Measurements from ENCODE around the gene RB1. TPM values are rescaled to one million over a fixed set of nuclear protein-coding genes. Genes with fewer than 3 reads are reported as not detected.

RB1 gene
- total and polyA plus RNA-seq, 2 experiments from 2014 or later: 19.5 to 22.3 TPM

DNA sequence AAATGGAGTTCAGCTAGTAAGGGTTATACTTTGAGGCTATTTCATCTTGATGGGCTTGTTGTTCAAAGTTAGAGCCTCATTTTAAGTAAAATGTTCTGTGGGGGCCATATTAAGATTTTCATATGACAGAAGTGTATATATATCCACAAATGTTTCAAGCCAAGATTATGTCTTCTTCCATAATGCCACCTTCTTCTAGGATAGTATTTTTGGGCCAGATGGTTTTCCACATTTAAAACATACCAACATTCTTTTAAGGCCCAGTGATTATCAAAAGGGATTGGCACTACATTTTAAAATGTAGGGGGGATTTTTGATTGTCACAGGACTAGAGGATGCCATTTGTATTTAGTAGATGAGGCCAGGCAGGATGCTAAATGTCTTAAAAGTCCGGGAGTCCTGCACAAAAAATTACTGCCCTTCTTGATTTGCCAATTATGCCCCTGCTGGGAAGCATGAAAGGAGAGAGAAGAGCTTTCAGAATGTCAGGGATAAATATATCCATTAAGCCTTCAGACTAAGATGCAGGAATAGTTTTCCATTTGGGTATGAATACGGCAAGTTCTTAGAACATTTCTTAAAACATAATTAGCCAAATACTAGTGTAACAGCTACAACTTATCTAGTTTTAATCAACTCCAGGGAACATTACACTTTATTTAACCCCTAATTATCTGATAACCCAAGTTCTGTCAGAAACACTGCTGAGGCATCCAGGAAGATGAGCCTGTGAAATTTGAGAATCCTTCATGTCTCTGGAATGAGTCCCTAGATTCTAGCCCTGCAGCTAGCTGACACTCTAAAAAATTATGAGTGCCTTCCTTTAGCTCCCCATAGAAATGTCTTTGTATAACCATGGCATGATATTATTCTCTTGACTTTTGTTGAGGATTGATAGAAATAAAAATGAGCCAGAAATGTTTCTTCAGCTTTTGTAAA, 36.6 kb upstream of the RB1 start (continued):
- TF ChIP-seq, protein P1, sequence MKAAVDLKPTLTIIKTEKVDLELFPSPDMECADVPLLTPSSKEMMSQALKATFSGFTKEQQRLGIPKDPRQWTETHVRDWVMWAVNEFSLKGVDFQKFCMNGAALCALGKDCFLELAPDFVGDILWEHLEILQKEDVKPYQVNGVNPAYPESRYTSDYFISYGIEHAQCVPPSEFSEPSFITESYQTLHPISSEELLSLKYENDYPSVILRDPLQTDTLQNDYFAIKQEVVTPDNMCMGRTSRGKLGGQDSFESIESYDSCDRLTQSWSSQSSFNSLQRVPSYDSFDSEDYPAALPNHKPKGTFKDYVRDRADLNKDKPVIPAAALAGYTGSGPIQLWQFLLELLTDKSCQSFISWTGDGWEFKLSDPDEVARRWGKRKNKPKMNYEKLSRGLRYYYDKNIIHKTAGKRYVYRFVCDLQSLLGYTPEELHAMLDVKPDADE (IDR thresholded peaks at IDR 0.05): no peak

- no peak for TF ChIP-seq CTCF (conservative IDR thresholded peaks at IDR 0.05; ENCODE audit: low read depth in 2 of 2)
- no peak for TF ChIP-seq CREB1 (CRISPR knock-in tag; IDR thresholded peaks at IDR 0.05; ENCODE audit: low read depth)
- TF ChIP-seq POLR2AphosphoS5 (IDR thresholded peaks at IDR 0.05; ENCODE audit: low read depth): no peak
- TF ChIP-seq STAT1 (IDR thresholded peaks at IDR 0.05; ENCODE audit: unreplicated experiment): no peak
- no peak for TF ChIP-seq EZH2phosphoT487 (IDR thresholded peaks at IDR 0.05; ENCODE audit: unreplicated experiment)
- TF ChIP-seq, protein P2, sequence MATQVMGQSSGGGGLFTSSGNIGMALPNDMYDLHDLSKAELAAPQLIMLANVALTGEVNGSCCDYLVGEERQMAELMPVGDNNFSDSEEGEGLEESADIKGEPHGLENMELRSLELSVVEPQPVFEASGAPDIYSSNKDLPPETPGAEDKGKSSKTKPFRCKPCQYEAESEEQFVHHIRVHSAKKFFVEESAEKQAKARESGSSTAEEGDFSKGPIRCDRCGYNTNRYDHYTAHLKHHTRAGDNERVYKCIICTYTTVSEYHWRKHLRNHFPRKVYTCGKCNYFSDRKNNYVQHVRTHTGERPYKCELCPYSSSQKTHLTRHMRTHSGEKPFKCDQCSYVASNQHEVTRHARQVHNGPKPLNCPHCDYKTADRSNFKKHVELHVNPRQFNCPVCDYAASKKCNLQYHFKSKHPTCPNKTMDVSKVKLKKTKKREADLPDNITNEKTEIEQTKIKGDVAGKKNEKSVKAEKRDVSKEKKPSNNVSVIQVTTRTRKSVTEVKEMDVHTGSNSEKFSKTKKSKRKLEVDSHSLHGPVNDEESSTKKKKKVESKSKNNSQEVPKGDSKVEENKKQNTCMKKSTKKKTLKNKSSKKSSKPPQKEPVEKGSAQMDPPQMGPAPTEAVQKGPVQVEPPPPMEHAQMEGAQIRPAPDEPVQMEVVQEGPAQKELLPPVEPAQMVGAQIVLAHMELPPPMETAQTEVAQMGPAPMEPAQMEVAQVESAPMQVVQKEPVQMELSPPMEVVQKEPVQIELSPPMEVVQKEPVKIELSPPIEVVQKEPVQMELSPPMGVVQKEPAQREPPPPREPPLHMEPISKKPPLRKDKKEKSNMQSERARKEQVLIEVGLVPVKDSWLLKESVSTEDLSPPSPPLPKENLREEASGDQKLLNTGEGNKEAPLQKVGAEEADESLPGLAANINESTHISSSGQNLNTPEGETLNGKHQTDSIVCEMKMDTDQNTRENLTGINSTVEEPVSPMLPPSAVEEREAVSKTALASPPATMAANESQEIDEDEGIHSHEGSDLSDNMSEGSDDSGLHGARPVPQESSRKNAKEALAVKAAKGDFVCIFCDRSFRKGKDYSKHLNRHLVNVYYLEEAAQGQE (IDR thresholded peaks at IDR 0.05; ENCODE audit: unreplicated experiment): no peak
- H3F3A ChIP-seq (replicated peaks; ENCODE audit: low read depth): no peaks in the 10 kb centered on the region
- H3K4me2 ChIP-seq: no peak overlapping the region
- no peak overlapping the region for H3K4me3 ChIP-seq
- peaks cover 6% of the 10 kb centered on the region; the same call in 1 of the 2 replicates for H3K4me1 ChIP-seq (ENCODE audit: insufficient read depth)
- no peaks in the 10 kb centered on the region for H3K36me3 ChIP-seq (ENCODE audit: insufficient read depth)
- Mint-ChIP-seq H3K27ac (peak overlapping the region; percentile 92), H3K36me3 (ENCODE audit: low read depth) (peaks cover 6% of the 10 kb centered on the region), H3K4me1 (peaks cover 26% of the 10 kb centered on the region; the same call in 2 of the 3 replicates), H3K9me3 (no peaks in the 10 kb centered on the region), H3K4me3 (no peak overlapping the region), H3K27me3 (ENCODE audit: insufficient read depth, low read depth, poor library complexity) (peaks cover 4% of the 10 kb centered on the region)
- ATAC-seq (no peak), DNase-seq (ENCODE audit: low spot score) (no peak)
- H4K20me1 ChIP-seq (replicated peaks; ENCODE audit: insufficient read depth): no peaks in the 10 kb centered on the region
- H3K79me2 ChIP-seq (replicated peaks; ENCODE audit: insufficient read depth): no peaks in the 10 kb centered on the region
- H3K27ac ChIP-seq (ENCODE audit: low read depth): no peak overlapping the region
- no peaks in the 10 kb centered on the region for H3K27me3 ChIP-seq (ENCODE audit: insufficient read depth)
- no peaks in the 10 kb centered on the region for H3K9me2 ChIP-seq (ENCODE audit: insufficient read depth)
- H2AFZ ChIP-seq: no peak overlapping the region
Observed at GRCh38 chr13:48268019-48268418, 35.5 kb upstream of the RB1 start.

Data from GM23338 (cell line).